HG03025 (cell line): Measurements from ENCODE around the gene AP4S1.
"Not testable (repeated sequence)": the region's sequence is repeated elsewhere in the genome, so short reads cannot be mapped to it uniquely, and the experiment has no call there.

Experiments
- ATAC-seq: cut with Tn5 transposase; IDR thresholded peaks from one replicate; pipeline ENCODE4 v1.9.1; 2021; ENCODE audit warnings: mild to moderate bottlenecking, moderate library complexity; ENCODE audit not compliant: unreplicated experiment, low FRiP score

The AP4S1 gene

GRCh38 chr14:31080056-31080455, 54.6 kb downstream of the AP4S1 start:
- ATAC-seq: no peak

DNA sequence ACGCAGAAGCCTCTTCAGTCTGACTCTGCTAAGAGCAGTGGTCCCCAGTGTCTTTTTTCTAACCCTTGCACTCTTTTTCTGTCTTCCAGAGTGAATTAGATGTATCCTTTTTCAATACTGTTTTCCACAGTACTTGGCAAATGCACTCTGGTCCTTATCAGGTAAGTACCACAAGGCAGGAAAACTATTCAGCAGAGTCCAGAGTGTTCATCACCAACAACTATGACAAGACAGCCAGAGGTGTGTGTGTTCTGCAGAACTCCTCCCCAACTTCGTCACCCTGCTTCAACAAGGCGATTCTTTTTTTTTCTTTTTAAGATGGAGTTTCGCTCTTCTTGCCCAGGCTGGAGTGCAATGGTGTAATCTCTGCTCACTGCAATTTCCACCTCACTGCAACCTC, 55.0 kb downstream of the AP4S1 start:
- no peak for ATAC-seq

DNA sequence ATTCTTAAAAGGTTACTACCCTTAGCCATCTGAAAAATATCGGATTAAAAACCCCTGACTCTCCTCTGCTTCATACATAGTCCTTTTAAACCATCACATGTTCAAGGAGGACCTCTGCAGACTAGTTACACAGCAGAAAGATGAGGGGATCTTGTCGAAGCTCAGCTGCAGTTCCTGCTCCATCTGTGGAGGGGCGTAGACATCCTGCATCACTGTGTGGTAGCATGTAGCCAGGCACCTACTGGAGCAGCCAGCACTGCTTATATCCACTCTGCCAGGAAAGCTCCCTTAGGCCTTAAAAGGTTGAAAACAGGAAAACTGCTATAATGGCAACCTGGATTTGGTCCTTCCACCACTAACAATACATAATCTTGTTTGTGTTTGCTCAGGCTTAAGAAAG, 58.3 kb downstream of the AP4S1 start:
- no peak for ATAC-seq

DNA sequence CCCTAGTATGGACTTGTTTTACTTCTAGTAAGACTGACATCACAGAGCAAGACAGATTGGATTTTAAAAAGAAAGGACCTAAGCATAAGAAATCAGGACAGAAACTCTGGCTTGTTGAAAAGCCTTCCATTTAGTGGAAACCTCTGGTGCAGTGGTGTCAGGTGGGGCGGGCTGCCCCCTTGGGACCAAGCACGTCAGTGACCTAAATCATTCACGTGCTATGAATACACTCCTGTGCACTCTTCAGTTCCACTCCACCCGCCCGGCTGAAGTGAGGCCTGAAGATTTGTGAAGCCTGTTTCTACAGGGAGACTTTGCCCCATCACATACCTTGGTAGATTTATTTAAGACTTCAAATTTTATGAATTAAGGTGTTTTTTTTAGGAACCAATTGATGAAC, 58.9 kb downstream of the AP4S1 start:
- no peak for ATAC-seq

- ATAC-seq: no peak
Measured at GRCh38 chr14:31085027-31085426, 59.6 kb downstream of the AP4S1 start.

GRCh38 chr14:31086466-31086865, 61.0 kb downstream of the AP4S1 start:
- not testable (repeated sequence) for ATAC-seq

DNA sequence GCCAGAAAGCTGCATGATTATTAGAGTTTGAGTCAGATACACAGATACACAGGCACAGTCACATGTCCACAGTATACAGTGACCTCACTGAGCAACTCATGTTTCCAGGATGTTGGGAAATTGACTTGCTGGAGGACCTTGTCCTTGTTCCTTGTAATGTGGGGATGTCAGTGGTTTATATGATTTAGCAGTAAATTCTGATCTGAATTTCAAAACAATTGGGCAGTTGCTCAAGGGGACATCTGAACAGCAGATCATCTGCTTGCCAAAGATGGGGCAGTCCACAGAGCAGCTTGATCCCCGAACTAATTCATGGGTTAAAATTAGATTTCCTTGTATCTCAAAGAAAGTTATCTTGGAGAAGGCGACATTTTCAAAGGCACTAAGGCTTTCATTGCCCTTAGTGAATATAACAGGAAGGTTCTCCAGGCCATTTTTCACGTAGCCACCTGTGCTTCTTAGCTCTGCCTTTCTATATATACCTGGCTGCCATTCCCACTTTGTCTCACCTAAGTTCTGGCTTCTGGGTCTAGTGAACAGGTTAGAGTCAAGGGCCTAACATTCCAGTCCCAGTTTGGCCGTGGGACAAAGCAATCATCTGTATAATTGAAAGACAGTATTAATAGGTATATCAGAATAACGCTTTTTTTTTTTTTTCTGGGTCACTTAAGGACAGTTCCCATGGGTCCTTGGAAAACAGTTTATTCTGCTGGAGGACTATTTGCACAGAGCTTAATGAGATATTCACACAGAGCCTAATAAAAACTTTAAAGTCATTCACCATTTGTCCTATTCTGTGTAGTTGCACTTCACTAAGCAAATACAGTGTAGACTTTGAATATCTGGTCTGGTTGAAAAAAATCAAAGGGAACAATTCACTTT, 65.7 kb downstream of the AP4S1 start:
- no peak for ATAC-seq

DNA sequence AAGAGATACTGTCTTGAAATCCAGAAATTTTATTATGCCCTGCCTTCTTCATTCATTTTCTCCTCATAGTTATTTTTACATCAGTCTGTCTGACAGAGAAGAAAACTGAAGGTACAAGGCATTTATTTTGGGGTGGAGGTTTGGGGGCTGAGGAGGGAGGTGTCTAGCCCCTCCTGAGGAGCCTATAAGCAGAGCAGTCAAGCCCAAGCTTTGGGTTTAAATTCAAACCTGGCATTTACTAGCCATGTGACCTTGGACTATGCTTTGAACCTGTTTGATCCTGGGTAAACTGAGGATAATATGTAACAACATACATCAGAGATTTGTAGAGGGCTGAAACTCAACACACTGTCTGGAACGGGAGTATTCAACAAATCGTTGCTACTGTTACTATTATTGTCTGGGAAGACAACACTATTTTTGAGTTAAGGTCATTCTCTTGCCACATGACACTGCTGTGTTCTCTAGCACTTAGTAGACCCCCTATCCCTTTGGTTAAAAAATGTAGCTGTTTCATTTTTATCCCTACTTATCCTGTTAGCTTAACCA, 66.8 kb downstream of the AP4S1 start:
- ATAC-seq: no peak

DNA sequence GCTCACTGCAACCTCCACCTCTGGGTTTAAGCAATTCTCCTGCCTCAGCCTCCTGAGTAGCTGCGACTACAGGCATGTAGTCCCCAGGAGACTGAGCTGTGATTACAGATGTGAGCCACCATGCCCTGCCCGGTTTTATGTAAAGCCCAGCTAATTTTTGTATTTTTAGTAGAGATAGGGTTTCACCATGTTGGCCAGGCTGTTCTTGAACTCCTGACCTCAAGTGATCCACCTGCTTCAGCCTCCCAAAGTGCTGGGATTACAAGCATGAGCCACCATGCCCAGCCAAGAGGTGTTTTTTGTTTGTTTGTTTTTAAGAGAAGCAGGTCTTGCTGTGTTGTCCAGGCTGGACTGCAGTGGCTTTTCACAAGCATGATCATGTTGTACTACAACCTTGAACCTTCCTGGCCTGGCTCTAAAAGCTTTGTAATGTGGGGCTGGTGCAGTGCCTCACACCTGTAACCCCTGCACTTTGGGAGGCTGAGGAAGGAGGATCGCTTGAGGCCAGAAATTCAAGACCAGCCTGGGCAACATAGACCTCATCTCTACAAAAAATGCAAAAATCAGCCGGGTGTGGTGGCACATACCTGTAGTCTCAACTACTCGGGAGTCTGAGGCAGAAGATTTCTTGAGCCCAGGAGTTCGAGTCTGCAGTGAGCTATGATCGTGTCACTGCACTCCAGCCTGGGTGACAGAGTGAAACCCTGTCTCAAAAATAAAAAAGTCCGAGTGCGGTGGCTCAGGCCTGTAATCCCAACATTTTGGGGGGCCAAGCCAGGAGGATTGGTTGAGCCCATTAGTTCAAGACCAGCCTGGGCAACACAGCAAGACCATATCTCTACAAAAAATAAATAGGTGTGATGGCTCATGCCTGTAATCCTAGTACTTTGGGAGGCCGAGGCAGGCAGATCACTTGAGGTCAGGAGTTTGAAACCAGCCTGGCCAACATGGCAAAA, 68.7 kb downstream of the AP4S1 start:
- not testable (repeated sequence) for ATAC-seq

GRCh38 chr14:31095817-31096216, 70.4 kb downstream of the AP4S1 start:
- not testable (repeated sequence) for ATAC-seq

DNA sequence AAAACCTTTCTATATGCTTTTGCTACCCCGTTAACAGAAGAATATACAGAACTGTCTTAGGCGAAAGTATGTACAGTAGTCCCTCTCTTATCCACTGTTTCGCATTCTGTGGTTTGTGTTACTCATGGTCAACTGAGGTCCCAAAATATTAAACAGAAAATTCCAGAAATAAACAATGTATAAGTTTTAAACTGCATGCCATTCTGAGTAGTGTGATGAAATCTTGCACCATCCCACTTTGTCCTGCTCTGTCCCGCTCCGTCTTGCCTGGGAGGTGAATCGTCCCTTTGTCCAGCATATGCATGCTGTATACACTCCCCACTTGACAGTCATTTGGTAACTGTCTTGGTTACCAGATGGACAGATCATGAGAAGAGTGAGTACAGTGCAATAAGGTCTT, 70.8 kb downstream of the AP4S1 start:
- no peak for ATAC-seq

DNA sequence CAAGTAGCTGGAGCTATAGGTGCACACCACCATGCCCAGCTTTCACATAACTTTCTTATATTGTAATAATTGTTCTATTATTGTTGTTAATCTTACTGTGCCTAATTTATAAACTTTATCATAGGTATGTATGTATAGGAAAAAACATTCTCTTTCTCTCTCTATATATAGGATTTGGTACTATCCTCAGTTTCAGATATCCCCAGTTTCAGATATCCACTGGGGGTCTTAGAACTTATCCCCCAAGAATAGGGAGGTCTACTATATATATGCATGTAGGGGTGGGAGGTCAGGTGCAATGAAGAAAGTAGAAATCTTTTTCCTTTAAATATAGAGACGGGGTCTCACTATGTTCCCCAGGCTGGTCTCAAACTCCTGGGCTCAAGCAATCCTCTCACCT, 71.6 kb downstream of the AP4S1 start:
- ATAC-seq: no peak

GRCh38 chr14:31106768-31107167, 81.3 kb downstream of the AP4S1 start:
- no peak for ATAC-seq

DNA sequence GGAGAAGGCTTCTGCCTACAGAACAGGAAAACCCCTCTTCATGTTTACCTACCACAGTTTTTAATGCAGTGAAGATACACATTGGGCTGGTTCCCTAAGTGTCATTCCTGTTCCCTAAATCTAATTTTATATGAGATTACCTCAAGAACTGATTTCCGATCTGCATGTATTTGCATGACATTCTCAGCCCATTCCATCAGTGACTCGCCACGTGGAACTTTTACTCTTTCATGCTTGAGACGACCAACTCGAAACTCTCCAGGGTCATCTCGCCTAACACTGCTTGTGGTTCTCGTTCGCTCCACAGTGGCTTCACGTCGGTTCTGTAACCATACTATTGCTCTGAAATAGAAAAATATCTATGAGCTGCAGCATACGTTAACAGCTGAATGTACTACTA, 83.8 kb downstream of the AP4S1 start:
- ATAC-seq: no peak

- no peak for ATAC-seq
Measured at GRCh38 chr14:31110872-31111271, 85.4 kb downstream of the AP4S1 start.

GRCh38 chr14:31113794-31114193, 88.3 kb downstream of the AP4S1 start:
- no peak for ATAC-seq

DNA sequence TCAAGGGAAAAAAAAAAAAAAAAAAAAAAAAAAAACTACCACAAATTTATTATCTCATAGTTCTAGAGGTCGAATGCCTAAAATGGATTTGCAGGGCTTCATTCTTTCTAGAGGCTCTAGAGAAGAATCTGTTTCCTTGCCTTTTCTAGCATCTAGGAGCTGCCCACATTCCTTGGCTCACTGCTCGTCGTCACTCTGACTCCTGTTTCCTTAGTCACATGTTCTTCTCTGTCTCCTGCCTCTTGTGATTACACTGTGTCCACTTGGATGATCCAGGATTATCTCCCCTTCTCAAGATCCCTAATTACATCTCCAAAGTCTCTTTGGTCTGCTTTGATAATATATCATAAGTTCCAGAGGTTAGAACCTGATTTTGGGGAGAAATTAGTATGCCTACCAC, 93.4 kb downstream of the AP4S1 start:
- no peak for ATAC-seq

DNA sequence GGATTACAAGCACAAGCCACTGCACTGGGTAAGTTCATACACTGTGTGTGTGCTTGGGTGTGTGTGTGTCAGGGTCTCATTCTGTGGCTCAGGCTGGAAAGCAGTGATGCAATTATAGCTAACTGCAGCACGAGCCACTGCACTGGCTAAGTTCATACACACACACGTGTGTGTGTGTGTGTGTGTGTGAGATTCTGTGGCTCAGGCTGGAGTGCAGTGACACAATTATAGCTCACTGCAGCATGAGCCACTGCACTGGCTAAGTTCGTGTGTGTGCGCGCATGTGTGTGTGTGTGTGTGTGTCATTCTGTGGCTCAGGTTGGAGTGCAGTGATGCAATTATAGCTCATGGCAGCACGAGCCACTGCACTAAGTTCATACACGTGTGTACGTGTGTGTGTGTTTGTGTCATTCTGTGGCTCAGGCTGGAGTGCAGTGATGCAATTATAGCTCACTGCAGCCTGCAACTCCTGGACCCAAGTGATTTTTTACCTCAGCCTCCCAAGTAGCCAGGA, 96.7 kb downstream of the AP4S1 start:
- ATAC-seq: no peak

- ATAC-seq: no peak
Measured at GRCh38 chr14:31122921-31123320, 97.5 kb downstream of the AP4S1 start.

DNA sequence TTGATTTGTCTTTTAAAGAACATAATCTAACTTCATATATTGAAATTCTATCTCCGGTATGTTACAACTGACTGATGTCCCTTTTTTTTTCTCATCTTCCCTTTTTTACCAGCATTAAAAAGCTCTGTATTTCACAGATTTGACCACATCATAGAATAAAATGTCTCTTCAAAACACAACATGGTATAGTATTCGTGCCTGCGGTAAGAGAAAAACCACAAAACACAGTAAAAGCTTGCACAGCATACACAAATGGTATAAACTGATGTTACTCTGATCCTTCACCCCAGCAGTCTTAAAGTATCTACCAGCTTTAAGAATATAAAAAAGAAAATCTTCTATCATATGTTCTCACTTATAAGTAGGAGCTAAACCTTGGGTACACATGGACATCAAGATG, 98.7 kb downstream of the AP4S1 start:
- ATAC-seq: no peak

DNA sequence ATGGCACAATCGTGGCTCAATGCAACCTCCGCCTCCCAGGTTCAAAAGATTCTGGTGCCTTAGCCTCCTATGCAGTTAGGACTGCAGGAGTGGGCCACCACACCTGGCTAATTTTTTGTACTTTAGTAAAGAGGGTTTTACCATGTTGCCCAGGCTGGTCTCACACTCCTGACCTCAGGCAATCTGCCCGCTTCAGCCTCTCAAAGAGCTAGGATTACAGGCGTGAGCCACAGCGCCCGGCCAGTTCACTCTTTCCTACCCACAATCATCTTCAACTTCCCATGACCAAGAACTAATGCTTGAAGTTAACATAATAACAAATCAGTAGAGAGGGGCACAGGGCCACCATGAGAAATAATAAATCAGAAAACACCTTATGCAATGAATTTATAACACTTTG, 99.8 kb downstream of the AP4S1 start:
- ATAC-seq: no peak
